Naive thymus-derived CD4-positive, alpha-beta T cell (primary cell): ENCODE data around the gene CLDN2. TPM values are rescaled to one million over a fixed set of nuclear protein-coding genes. Genes with fewer than 3 reads are reported as not detected.
A peak's percentile ranks its signal among the peaks of the same experiment; 100 is the strongest.

Source experiments
- ATAC-seq: fragments of 150-1000 bp; cut with Tn5 transposase; 2 replicates; pipeline ENCODE4 v1.10.0; 2021; ENCODE audit warnings: mild to moderate bottlenecking, moderate library complexity
- CTCF ChIA-PET: fragments of 350-600 bp; sonication (Branson Sonifier 250); formaldehyde crosslinking; loops from one replicate; lab custom pipeline; 2021; ENCODE audit warnings: antibody characterized with exemption; lab: Charles Lee
- POLR2A ChIA-PET: fragments of 350-600 bp; sonication (Branson Sonifier 250); formaldehyde crosslinking; loops from one replicate; lab custom pipeline; 2021; ENCODE audit warnings: antibody characterized with exemption, inconsistent platforms; lab: Charles Lee
- DNase-seq, 9 donors: peaks; one replicate each; pipeline versions ENCODE4 v3.0.0 to v3.0.0-alpha.2; 2020 to 2022; ENCODE audit warnings: mixed read lengths in 1 of 9
- H3K27ac ChIP-seq: one replicate; pipeline ENCODE4 v1.7.0; 2013; ENCODE audit warnings: mild to moderate bottlenecking, low read depth, low read length, moderate library complexity
- H3K27me3 ChIP-seq, 2 donors: one replicate each; pipeline ENCODE4 v1.7.0; 2013; ENCODE audit warnings: low read length in 2 of 2, mild to moderate bottlenecking in 2 of 2, moderate library complexity in 2 of 2; ENCODE audit not compliant: control insufficient read depth in 2 of 2, insufficient read depth in 2 of 2
- H3K36me3 ChIP-seq, 3 experiments: 1 replicate in 2 of 3; 2 replicates in 1 of 3; pipeline ENCODE4 v1.7.0; 2013; ENCODE audit warnings: low read length in 3 of 3, mild to moderate bottlenecking in 3 of 3, moderate library complexity in 1 of 3; ENCODE audit not compliant: insufficient read depth in 3 of 3, control insufficient read depth in 2 of 3
- H3K4me1 ChIP-seq, 2 donors: one replicate each; pipeline ENCODE4 v1.7.0; 2013; ENCODE audit warnings: low read length in 2 of 2, mild to moderate bottlenecking in 2 of 2, moderate library complexity in 1 of 2; ENCODE audit not compliant: control insufficient read depth in 2 of 2, insufficient read depth in 2 of 2
- H3K4me3 ChIP-seq: 2 replicates; pipeline ENCODE4 v1.7.0; 2013; ENCODE audit warnings: mild to moderate bottlenecking, low read length
- H3K9me3 ChIP-seq, 3 experiments: 1 replicate in 2 of 3; 2 replicates in 1 of 3; pipeline ENCODE4 v1.7.0; 2013; ENCODE audit warnings: low read length in 3 of 3; ENCODE audit not compliant: control insufficient read depth in 2 of 3
- H3K27ac Mint-ChIP-seq, 9 donors: one replicate each; pipeline ENCODE4 v1.8.0; 2020 to 2022; ENCODE audit warnings: mixed read lengths in 9 of 9, mild to moderate bottlenecking in 8 of 9, moderate library complexity in 5 of 9, inconsistent platforms in 2 of 9
- H3K27me3 Mint-ChIP-seq, 5 donors: one replicate each; pipeline ENCODE4 v1.8.0; 2021 to 2022; ENCODE audit warnings: mixed read lengths in 5 of 5, mild to moderate bottlenecking in 1 of 5
- H3K36me3 Mint-ChIP-seq, 5 donors: one replicate each; pipeline ENCODE4 v1.8.0; 2020 to 2022; ENCODE audit warnings: mixed read lengths in 5 of 5, mild to moderate bottlenecking in 3 of 5, inconsistent platforms in 1 of 5
- H3K4me1 Mint-ChIP-seq, 7 donors: one replicate each; pipeline ENCODE4 v1.8.0; 2020 to 2022; ENCODE audit warnings: mixed read lengths in 7 of 7, mild to moderate bottlenecking in 3 of 7, inconsistent platforms in 1 of 7
- H3K4me3 Mint-ChIP-seq, 10 donors: one replicate each; pipeline ENCODE4 v1.8.0; 2020 to 2022; ENCODE audit warnings: mild to moderate bottlenecking in 10 of 10, mixed read lengths in 10 of 10, moderate library complexity in 6 of 10, inconsistent platforms in 2 of 10
- H3K9me3 Mint-ChIP-seq, 11 donors: one replicate each; pipeline ENCODE4 v1.8.0; 2020 to 2022; ENCODE audit warnings: mixed read lengths in 11 of 11, mild to moderate bottlenecking in 4 of 11, inconsistent platforms in 1 of 11, moderate library complexity in 1 of 11
- intact Hi-C, 2 donors: fragments of 100-400 bp; cut with micrococcal nuclease; formaldehyde crosslinking; loops; one replicate each; pipeline ENCODE4 v1.15.1; 2023
- polyA plus RNA-seq, 2 donors: library from polyadenylated mRNA; unstranded; fragments of 300-500 nt; fragmentation: Illumina TruSeq; gene quantifications; one replicate each; pipeline ENCODE4 v1.2.3, GENCODE V29; 2021
- total RNA-seq, 6 experiments: library from RNA in 5 of 6; stranded (reverse) in 5 of 6; gene quantifications; 1 replicate in 5 of 6; 2 replicates in 1 of 6; pipeline ENCODE4 v1.2.3 and lab custom pipeline; 2021 to 2026

The CLDN2 gene
- total and polyA plus RNA-seq, 7 experiments from 2014 or later, result not detected

- Mint-ChIP-seq H3K4me1 (no peaks in the 10 kb centered on the region), H3K36me3 (no peaks in the 10 kb centered on the region), H3K27me3 (no peaks in the 10 kb centered on the region), H3K27ac (no peak overlapping the region), H3K9me3 (no peaks in the 10 kb centered on the region), H3K4me3 (no peak overlapping the region)
- H3K4me1 ChIP-seq, result no peaks in the 10 kb centered on the region
- ChIA-PET POLR2A (interaction anchor here (0.6 kb wide), 1 partner anchor 389 kb away, joined by 3 read pairs; no protein-coding TSS in a partner anchor), CTCF (no interaction called here)
- no peaks in the 10 kb centered on the region for H3K36me3 ChIP-seq
- no peak overlapping the region for H3K4me3 ChIP-seq
- intact Hi-C loops, result no loop called here
- DNase-seq, result no peak
- no peaks in the 10 kb centered on the region for H3K27me3 ChIP-seq
- ATAC-seq, result no peak
- no peak overlapping the region for H3K27ac ChIP-seq
- H3K9me3 ChIP-seq, result no peaks in the 10 kb centered on the region
Measured at GRCh38 chrX:106901341-106901740, 18.9 kb upstream of the CLDN2 start.

- Mint-ChIP-seq H3K9me3 (no peaks in the 10 kb centered on the region), H3K4me3 (no peak overlapping the region), H3K4me1 (no peaks in the 10 kb centered on the region), H3K36me3 (no peaks in the 10 kb centered on the region), H3K27me3 (no peaks in the 10 kb centered on the region), H3K27ac (no peak overlapping the region)
- Histone ChIP-seq H3K9me3 (no peaks in the 10 kb centered on the region), H3K4me3 (no peak overlapping the region), H3K27ac (no peak overlapping the region), H3K27me3 (no peaks in the 10 kb centered on the region), H3K36me3 (no peaks in the 10 kb centered on the region), H3K4me1 (no peaks in the 10 kb centered on the region)
- ATAC-seq (no peak), DNase-seq (no peak)
- intact Hi-C loops, result no loop called here
- ChIA-PET POLR2A (interaction anchor here (0.6 kb wide), 1 partner anchor 388 kb away, joined by 3 read pairs; no protein-coding TSS in a partner anchor), CTCF (no interaction called here)
Measured at GRCh38 chrX:106901781-106902219, 18.4 kb upstream of the CLDN2 start.

- POLR2A ChIA-PET, result no interaction called here
- CTCF ChIA-PET, result no interaction called here
Measured at GRCh38 chrX:106902684-106903083, 17.5 kb upstream of the CLDN2 start.

DNA sequence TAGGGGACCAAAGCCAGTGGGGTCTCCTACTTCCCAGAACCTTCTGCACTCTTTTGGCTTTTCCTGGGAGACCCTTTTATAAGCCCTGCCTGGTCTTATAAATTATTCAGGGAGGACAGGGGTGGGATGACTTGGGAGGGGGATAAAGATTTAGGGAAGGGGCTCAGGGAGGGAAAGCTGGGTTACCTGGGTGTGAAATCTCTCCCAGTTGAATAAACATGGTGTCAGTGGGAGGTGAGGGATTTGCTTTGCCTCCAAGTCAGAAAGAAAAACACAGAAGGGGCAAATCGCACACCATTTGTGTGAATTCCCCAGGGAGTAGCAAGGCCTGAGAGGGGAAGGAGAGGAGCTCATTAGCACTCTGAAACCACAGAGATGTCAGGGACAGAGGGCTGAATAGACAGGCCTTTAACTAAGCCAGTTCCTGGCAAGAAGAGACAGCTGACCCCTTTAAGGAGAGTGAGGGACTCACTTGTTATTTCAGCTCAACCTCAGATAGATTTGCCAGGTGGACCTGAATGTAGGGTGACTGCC is 16.8 kb upstream of the CLDN2 start, which contains the start of gene RIPPLY1:
Gene RIPPLY1, minus strand, starts transcription at position 51 of the 534 bp plus-strand sequence. CDS start 54 bp downstream, outside the sequence.
- no peaks in the 10 kb centered on the region for H3K4me1 Mint-ChIP-seq
- no peak within 1 kb of the TSS for H3K27ac Mint-ChIP-seq

More at GRCh38 chrX:106902684-106903083, 17.5 kb upstream of the CLDN2 start:
- Histone ChIP-seq H3K4me3 (no peak overlapping the region), H3K36me3 (no peaks in the 10 kb centered on the region), H3K4me1 (no peaks in the 10 kb centered on the region), H3K27me3 (no peaks in the 10 kb centered on the region), H3K27ac (no peak overlapping the region), H3K9me3 (no peaks in the 10 kb centered on the region)
- Mint-ChIP-seq H3K36me3 (no peaks in the 10 kb centered on the region), H3K27me3 (no peaks in the 10 kb centered on the region), H3K4me3 (no peak overlapping the region), H3K9me3 (no peaks in the 10 kb centered on the region), H3K27ac (no peak overlapping the region), H3K4me1 (no peaks in the 10 kb centered on the region)
- intact Hi-C loops, result no loop called here
- DNase-seq, result no peak
- ATAC-seq, result no peak

GRCh38 chrX:106903856-106904528 is 16.2 kb upstream of the CLDN2 start:
- Mint-ChIP-seq H3K4me3 (no peak overlapping the region), H3K27me3 (peaks cover 0 to 3% (median 0%) of the 10 kb centered on the region in 5 donors), H3K27ac (no peak overlapping the region), H3K4me1 (peaks cover 0 to 2% (median 0%) of the 10 kb centered on the region in 7 donors), H3K36me3 (no peaks in the 10 kb centered on the region), H3K9me3 (no peaks in the 10 kb centered on the region)
- H3K36me3 ChIP-seq, result no peaks in the 10 kb centered on the region
- H3K9me3 ChIP-seq, result no peaks in the 10 kb centered on the region
- ChIA-PET POLR2A (no interaction called here), CTCF (interaction anchor here (0.6 kb wide), 1 partner anchor 1126 kb away, joined by 4 read pairs; no protein-coding TSS in a partner anchor)
- no peaks in the 10 kb centered on the region for H3K27me3 ChIP-seq
- intact Hi-C loops, result no loop called here
- ATAC-seq, result no peak
- H3K4me3 ChIP-seq, result no peak overlapping the region
- no peak overlapping the region for H3K27ac ChIP-seq
- no peaks in the 10 kb centered on the region for H3K4me1 ChIP-seq
- DNase-seq, result no peak

More for the DNA sequence above, 16.8 kb upstream of the CLDN2 start, which contains the start of gene RIPPLY1:
- no peak within 1 kb of the TSS for H3K4me3 ChIP-seq
- intact Hi-C loops, result no loop called here
- ATAC-seq (no peak), DNase-seq (no peak)
- no peaks in the 10 kb centered on the region for H3K27me3 ChIP-seq
- no peaks in the 10 kb centered on the region for H3K4me1 ChIP-seq
- no peaks in the 10 kb centered on the region for H3K36me3 Mint-ChIP-seq
- no peak within 1 kb of the TSS for H3K4me3 Mint-ChIP-seq
- POLR2A ChIA-PET, result no interaction called here
- CTCF ChIA-PET, result interaction anchor here (0.6 kb wide), 1 partner anchor 1126 kb away, joined by 4 read pairs; no protein-coding TSS in a partner anchor
- no peaks in the 10 kb centered on the region for H3K9me3 ChIP-seq
- H3K27ac ChIP-seq, result no peak within 1 kb of the TSS
- H3K27me3 Mint-ChIP-seq, result no peaks in the 10 kb centered on the region
- no peaks in the 10 kb centered on the region for H3K36me3 ChIP-seq
- no peaks in the 10 kb centered on the region for H3K9me3 Mint-ChIP-seq

GRCh38 chrX:106905064-106905708 is 15.0 kb upstream of the CLDN2 start:
- Mint-ChIP-seq H3K9me3 (no peaks in the 10 kb centered on the region), H3K36me3 (no peaks in the 10 kb centered on the region), H3K27ac (peak overlapping the region in 1 of 9 donors; percentile 51), H3K27me3 (peaks cover 0 to 4% (median 0%) of the 10 kb centered on the region in 5 donors), H3K4me1 (peaks cover 0 to 2% (median 0%) of the 10 kb centered on the region in 7 donors), H3K4me3 (no peak overlapping the region)
- Histone ChIP-seq H3K9me3 (no peaks in the 10 kb centered on the region), H3K36me3 (no peaks in the 10 kb centered on the region), H3K4me1 (no peaks in the 10 kb centered on the region), H3K27me3 (no peaks in the 10 kb centered on the region), H3K4me3 (no peak overlapping the region), H3K27ac (no peak overlapping the region)
- ATAC-seq (no peak), DNase-seq (no peak)
- POLR2A ChIA-PET, result no interaction called here
- intact Hi-C loops, result no loop called here
- CTCF ChIA-PET, result no interaction called here
